ENCODE results near the gene POLE4.

The POLE4 gene

GRCh38 chr2:74958274-74959105 is at the start of gene POLE4:
Gene POLE4 (plus strand): TSS chr2:74958643. CDS start chr2:74958680, 37 bp downstream.
- Histone ChIP-seq H3K4me1 (ENCODE audit: control insufficient read depth, insufficient read depth, low read length) (no peaks in the 10 kb centered on the region), H3K36me3 (ENCODE audit: control insufficient read depth in 2 of 2, insufficient read depth in 1 of 2, low read length in 2 of 2) (peaks cover 0 to 10% of the 10 kb centered on the region in 2 experiments; a peak in 1 of 3 replicates), H3K9me3 (ENCODE audit: control insufficient read depth, insufficient read depth, low read depth, low read length) (no peaks in the 10 kb centered on the region), H3K27ac (ENCODE audit: extremely low read depth, low read depth, low read length) (peak within 1 kb of the TSS; percentile 74; the same call in 1 of the 2 replicates), H3K4me3 (ENCODE audit: low read depth, low read length) (peak within 1 kb of the TSS; percentile 87)
- ChIA-PET POLR2A (no interaction called here), CTCF (no interaction called here)
- TF ChIP-seq RBAK (tag by site-specific recombination; IDR thresholded peaks at IDR 0.05), result no peak
- no peak for TF ChIP-seq ZNF280C (tag by site-specific recombination; IDR thresholded peaks at IDR 0.05)
- peak; percentile 78 for TF ChIP-seq EGR2 (tag by site-specific recombination; IDR thresholded peaks at IDR 0.05; ENCODE audit: low read depth)
- peak; percentile 78; the same call in 1 of the 2 replicates for TF ChIP-seq ZNF501 (tag by site-specific recombination; IDR thresholded peaks at IDR 0.05)
- no peak for TF ChIP-seq ZNF266 (tag by site-specific recombination; IDR thresholded peaks at IDR 0.05; ENCODE audit: low read depth)
- no peak for TF ChIP-seq GFI1B (tag by site-specific recombination; IDR thresholded peaks at IDR 0.05)
- TF ChIP-seq ZNF555 (tag by site-specific recombination; conservative IDR thresholded peaks at IDR 0.05), result no peak
- no peak for TF ChIP-seq PRDM2 (tag by site-specific recombination; IDR thresholded peaks at IDR 0.05; ENCODE audit: borderline replicate concordance)
- no peak for TF ChIP-seq ZNF416 (tag by site-specific recombination; IDR thresholded peaks at IDR 0.05)
- no peak for TF ChIP-seq MYNN (tag by site-specific recombination; IDR thresholded peaks at IDR 0.05; ENCODE audit: borderline replicate concordance)
- TF ChIP-seq ZNF776 (tag by site-specific recombination; IDR thresholded peaks at IDR 0.05; ENCODE audit: borderline replicate concordance), result no peak
- TF ChIP-seq ZNF518A (tag by site-specific recombination; conservative IDR thresholded peaks at IDR 0.05; ENCODE audit: low read depth), result no peak
- no peak for TF ChIP-seq ZNF37A (tag by site-specific recombination; IDR thresholded peaks at IDR 0.05)
- TF ChIP-seq ZBTB10 (tag by site-specific recombination; IDR thresholded peaks at IDR 0.05), result no peak
- TF ChIP-seq ZNF704 (tag by site-specific recombination; IDR thresholded peaks at IDR 0.05), result no peak
- no peak for TF ChIP-seq ZNF768 (tag by site-specific recombination; IDR thresholded peaks at IDR 0.05)
- TF ChIP-seq SP7 (tag by site-specific recombination; IDR thresholded peaks at IDR 0.05), result peak; percentile 74; the same call in 1 of the 2 replicates

Measured in HEK293 (cell line).